ENCODE results near the gene CELSR2.
"Not testable (repeated sequence)": the region's sequence is repeated elsewhere in the genome, so short reads cannot be mapped to it uniquely, and the experiment has no call there.

Gene CELSR2

GRCh38 chr1:109298666-109299557, 49.6 kb downstream of the CELSR2 start:
- in situ Hi-C loops (cut with MboI; ENCODE audit: low sequenced_read_pairs), result no loop called here

DNA sequence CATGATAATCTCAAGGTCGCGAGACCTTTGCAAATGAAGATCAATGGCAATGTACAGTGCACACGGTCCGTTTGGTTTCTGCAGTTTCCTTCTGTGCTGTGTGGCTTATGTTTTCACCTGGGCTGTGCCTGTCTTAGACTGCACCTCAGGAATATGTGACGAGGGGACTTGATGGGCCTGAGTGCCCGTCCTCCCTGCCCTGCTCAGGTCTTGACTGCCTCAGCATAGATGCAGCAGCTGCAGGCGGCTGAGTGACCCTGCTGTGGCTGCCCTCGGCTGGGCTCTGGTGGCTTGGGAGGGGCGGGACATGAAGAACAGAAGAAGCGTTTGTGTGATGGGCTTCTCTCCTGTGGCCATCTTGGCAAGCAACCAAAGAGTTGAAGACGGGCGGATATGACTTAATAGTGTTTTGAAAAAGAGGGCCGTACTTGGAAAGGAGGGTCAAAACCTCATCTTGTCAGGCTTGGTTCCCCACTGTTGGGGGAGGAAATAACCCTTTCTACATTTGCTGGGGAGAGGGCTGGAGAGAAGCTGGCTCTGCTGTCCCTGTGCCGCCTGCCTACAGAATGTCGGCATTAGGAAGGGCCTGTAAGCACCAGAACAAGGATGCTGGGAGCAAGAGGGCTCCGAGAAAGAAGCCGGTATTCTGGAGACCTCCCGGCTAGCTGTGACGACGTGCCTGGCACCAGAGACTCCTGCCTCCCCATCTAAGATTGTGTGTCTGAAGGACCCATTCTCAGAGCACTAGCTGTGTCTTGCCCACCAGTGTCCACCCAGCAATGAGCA, 50.4 kb downstream of the CELSR2 start:
- in situ Hi-C loops (cut with MboI; ENCODE audit: low sequenced_read_pairs), result no loop called here

- in situ Hi-C loops (cut with MboI; ENCODE audit: low sequenced_read_pairs), result no loop called here
These were observed 51.4 kb downstream of the CELSR2 start for GRCh38 chr1:109300650-109301151.

- in situ Hi-C loops (cut with MboI; ENCODE audit: low sequenced_read_pairs), result no loop called here
These were observed 52.5 kb downstream of the CELSR2 start for GRCh38 chr1:109301874-109302273.

DNA sequence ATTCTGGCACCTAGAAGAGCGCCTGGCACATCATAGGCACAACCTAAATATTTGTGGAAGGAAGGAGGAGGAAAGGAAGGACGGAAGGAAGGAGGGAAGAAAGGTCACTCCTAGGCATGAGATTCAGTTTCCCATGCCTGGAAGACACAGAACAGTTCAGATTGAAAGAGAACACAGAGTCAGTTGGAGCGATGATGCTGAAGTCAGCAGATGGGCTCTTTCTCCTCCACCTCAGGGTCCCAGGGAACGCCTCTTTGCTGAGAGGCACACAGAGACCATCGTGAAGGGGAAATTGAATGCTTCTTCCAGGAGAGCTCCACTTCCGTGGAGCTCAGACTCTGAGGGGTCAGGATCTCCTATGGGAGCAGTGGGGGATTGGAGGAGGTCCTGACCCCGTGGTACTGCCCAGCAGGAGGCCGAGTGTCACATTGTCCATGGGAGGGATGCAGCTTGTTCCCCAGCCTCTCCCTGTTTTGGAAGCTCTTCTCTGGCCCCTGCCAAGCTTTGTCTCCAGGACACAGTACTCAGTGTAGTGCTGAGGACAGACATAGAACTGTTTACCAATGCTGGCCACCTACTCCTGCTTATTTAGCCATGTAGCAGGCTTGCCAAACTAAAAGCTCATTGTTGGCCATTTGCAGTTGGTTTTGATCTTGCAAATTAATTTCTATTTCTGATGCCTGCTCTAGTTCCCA, 55.0 kb downstream of the CELSR2 start:
- in situ Hi-C loops (cut with MboI; ENCODE audit: low sequenced_read_pairs), result no loop called here

- in situ Hi-C loops (cut with MboI; ENCODE audit: low sequenced_read_pairs), result not testable (repeated sequence)
These were observed 56.7 kb downstream of the CELSR2 start for GRCh38 chr1:109305991-109306390.

GRCh38 chr1:109306832-109307273, 57.5 kb downstream of the CELSR2 start, which contains the start of gene MYBPHL:
TSS of gene MYBPHL (minus strand) at chr1:109307011. CDS start at chr1:109306991, 20 bp downstream.
- in situ Hi-C loops (cut with MboI; ENCODE audit: low sequenced_read_pairs), result no loop called here

GRCh38 chr1:109307274-109308021, 58.1 kb downstream of the CELSR2 start:
- in situ Hi-C loops (cut with MboI; ENCODE audit: low sequenced_read_pairs), result no loop called here

DNA sequence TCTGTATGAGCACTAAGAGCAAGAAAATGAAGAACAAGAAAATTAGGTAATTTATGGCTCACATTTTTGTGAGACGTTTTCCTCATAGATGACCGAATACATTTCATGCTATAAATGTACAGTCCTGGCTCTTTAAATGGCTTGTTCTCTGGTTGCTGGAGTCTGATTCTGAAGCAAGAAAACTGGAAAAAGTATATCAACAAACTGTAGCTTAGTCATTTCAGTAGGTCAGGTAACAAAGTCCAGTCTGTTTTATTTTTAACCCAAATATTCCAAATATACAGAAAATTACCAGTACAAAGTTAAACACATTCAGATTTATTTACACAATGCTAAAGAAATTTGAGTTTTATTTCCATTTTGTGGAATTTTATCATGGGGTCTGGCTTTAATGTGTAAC, 60.0 kb downstream of the CELSR2 start:
- in situ Hi-C loops (cut with MboI; ENCODE audit: low sequenced_read_pairs), result no loop called here

DNA sequence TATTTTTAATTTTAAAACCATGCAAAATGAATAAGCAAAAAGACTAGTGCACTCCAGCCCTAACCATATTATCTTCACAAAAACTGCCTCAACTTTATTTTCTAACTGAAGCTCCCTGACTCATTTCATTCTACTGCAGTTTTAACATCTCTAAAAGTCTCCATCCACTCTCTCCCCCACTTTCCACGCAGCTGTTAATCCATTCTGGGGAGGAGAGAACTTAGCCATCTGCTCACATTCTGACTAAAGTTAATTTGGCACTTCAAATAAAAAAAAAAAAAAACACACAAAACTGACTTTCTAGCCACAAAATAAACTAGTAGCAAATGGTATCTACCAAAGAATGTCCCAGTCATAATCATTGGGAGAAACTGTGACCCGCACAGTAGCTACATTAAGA, 62.9 kb downstream of the CELSR2 start:
- in situ Hi-C loops (cut with MboI; ENCODE audit: low sequenced_read_pairs), result no loop called here

GRCh38 chr1:109312978-109313775, 63.8 kb downstream of the CELSR2 start:
- in situ Hi-C loops (cut with MboI; ENCODE audit: low sequenced_read_pairs), result no loop called here

DNA sequence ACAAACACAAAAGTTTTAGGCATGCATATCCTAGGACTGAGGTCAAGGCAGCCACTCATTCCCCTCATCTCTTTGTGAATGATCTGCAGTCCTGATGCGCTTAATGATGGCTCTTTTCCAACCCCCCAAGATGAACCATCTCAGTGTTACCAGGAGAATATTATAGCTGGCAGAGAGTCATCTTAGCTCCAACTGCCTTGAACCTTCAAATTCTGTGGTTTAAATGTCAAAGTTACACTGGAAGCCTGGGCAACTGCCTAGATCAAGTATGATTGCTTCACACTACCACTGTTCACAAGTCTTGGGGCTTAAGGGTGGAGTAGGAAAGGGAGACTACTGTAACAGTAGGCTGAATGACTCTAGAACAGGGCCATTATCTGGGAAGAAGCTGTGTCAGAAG, 65.5 kb downstream of the CELSR2 start:
- in situ Hi-C loops (cut with MboI; ENCODE audit: low sequenced_read_pairs), result no loop called here

GRCh38 chr1:109315288-109315687, 65.9 kb downstream of the CELSR2 start:
- in situ Hi-C loops (cut with MboI; ENCODE audit: low sequenced_read_pairs), result no loop called here

- in situ Hi-C loops (cut with MboI; ENCODE audit: low sequenced_read_pairs), result no loop called here
These were observed 67.2 kb downstream of the CELSR2 start for GRCh38 chr1:109316506-109316905.

- in situ Hi-C loops (cut with MboI; ENCODE audit: low sequenced_read_pairs), result no loop called here
These were observed 69.8 kb downstream of the CELSR2 start for GRCh38 chr1:109319114-109319513.

DNA sequence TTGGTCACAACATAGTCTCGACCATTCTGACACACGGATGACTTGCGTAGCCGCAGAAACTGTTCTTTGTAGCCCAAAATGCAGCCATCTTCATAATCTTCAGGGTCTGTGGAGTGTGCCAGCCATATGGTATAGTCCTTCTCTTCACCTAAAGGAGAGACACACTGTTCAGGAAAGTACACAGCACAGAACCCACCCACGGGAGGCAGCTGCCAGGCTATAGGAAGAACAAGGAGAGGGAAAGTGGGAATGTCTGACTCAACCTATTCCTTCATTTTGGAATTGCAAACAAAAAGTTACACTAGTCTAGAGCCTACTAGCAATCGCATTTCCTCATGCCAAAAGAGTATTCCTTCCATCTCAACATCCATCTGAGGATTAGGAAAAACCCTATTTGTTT, 73.6 kb downstream of the CELSR2 start:
- in situ Hi-C loops (cut with MboI; ENCODE audit: low sequenced_read_pairs), result no loop called here
